Muscle layer of duodenum (tissue), 2 donors: Measurements from ENCODE around the gene PTEN.
A peak's percentile ranks its signal among the peaks of the same experiment; 100 is the strongest.
"Not testable (repeated sequence)": the region's sequence is repeated elsewhere in the genome, so short reads cannot be mapped to it uniquely, and the experiment has no call there.

ENCODE experiments used
- H3K27ac ChIP-seq: one replicate; pipeline ENCODE4 v1.7.0; 2013; ENCODE audit warnings: mild to moderate bottlenecking, low read length
- H3K27me3 ChIP-seq: one replicate; pipeline ENCODE4 v1.7.0; 2013; ENCODE audit warnings: low read depth, mild to moderate bottlenecking, control low read depth, low read length
- H3K36me3 ChIP-seq, 2 donors: one replicate each; pipeline ENCODE4 v1.7.0; 2013; ENCODE audit warnings: low read length in 2 of 2, control low read depth in 1 of 2, mild to moderate bottlenecking in 1 of 2; ENCODE audit not compliant: insufficient read depth in 2 of 2, control insufficient read depth in 1 of 2
- H3K4me1 ChIP-seq, 2 donors: one replicate each; pipeline ENCODE4 v1.7.0; 2013; ENCODE audit warnings: low read length in 2 of 2, mild to moderate bottlenecking in 2 of 2, control low read depth in 1 of 2, moderate library complexity in 1 of 2; ENCODE audit not compliant: insufficient read depth in 2 of 2, control insufficient read depth in 1 of 2
- H3K4me3 ChIP-seq, 2 donors: one replicate each; pipeline ENCODE4 v1.7.0; 2013; ENCODE audit warnings: low read length in 2 of 2, low read depth in 1 of 2, mild to moderate bottlenecking in 1 of 2
- H3K9me3 ChIP-seq, 2 donors: one replicate each; pipeline ENCODE4 v1.7.0; 2013; ENCODE audit warnings: low read length in 2 of 2, control low read depth in 1 of 2, mild to moderate bottlenecking in 1 of 2; ENCODE audit not compliant: control insufficient read depth in 1 of 2
- donor health status: healthy.

The PTEN gene

DNA sequence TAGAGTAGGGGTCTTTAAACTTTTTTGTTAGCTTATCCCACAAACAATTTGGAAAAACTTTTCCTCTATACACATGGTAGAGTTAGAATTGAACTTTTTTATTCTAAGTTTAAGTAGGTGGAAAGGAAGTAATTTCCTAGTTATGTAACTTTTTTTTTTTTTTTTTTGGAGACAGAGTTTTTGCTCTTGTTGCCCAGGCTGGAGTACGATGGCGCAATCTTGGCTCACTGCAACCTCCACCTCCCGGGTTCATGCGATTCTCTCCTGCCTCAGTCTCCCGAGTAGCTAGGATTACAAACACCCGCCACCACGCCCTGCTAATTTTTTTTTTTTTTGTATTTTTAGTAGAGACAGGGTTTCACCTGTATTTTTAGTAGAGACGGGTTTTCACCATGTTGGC, 16.7 kb upstream of the PTEN start:
- H3K36me3 ChIP-seq, H3K27ac ChIP-seq: not testable (repeated sequence)

DNA sequence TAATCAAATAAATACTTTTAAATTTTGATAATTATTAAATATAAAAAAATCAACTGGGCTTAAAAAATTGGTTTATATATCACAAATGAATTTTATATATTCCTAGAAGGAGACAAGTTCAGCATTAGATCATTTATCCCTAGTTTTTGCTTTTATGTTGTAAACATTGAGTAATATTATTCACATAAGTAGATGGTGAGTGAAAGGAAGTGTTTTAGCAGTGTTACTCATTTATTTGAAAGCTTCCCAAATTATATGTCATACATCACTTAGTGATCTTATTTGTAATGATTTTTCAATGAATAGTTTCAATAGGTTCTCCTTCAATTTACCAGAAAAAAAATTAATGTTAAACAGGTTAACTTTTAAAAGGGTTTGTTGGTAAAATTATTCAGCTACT, 15.9 kb upstream of the PTEN start:
- Histone ChIP-seq H3K27ac (no peak overlapping the region), H3K4me3 (no peak overlapping the region), H3K27me3 (no peaks in the 10 kb centered on the region), H3K9me3 (no peaks in the 10 kb centered on the region), H3K4me1 (peaks cover 4 to 5% of the 10 kb centered on the region in 2 donors), H3K36me3 (no peaks in the 10 kb centered on the region)

More for the DNA sequence above, 16.7 kb upstream of the PTEN start:
- not testable (repeated sequence) for H3K4me3 ChIP-seq, H3K9me3 ChIP-seq, H3K4me1 ChIP-seq, H3K27me3 ChIP-seq

DNA sequence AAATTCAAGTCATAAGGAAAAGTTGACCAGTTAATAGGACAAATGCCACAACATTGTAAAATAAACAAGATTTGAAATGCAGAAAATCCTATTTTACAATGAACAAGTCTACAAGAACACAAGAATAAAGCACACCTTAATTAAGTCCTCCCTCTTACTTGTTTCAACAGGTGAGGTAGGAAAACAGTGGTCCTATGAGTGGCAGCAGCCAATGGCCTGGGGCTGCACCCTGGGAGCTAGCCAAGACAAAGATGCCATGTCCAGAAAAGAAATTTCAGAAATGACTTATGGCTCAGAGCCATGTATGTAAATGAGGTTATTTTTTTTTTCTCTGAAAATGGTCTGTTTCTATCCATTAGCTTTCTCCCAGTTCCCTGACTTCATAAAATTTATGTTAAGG, 14.4 kb upstream of the PTEN start:
- H3K27me3 ChIP-seq, result no peaks in the 10 kb centered on the region
- H3K4me1 ChIP-seq, result peaks cover 4 to 5% of the 10 kb centered on the region in 2 donors
- no peaks in the 10 kb centered on the region for H3K9me3 ChIP-seq
- no peak overlapping the region for H3K27ac ChIP-seq
- H3K4me3 ChIP-seq, result no peak overlapping the region
- no peaks in the 10 kb centered on the region for H3K36me3 ChIP-seq

DNA sequence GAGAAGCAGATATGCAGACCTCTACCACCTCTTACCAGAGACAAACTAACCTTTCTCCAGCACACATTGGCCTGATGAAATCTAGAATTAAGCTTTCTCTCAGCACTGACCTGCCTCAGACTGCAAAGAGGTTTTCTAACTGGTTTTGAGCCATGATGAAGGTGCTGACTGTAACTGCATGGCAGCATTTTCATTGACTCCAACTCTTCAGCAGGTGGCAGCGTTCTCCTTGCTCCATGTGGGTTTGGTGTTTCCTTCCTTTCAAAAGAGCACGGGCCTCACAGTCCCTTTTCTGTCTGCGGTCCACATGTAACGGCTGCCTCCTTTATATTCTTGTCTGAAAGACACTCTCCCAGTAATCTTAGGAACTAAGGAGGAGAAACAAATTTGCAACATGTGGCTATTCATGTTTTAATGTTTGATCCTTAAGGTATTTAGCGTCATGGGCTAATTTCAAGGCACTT, 12.7 kb upstream of the PTEN start:
- Histone ChIP-seq H3K4me1 (peaks cover 4 to 5% of the 10 kb centered on the region in 2 donors), H3K4me3 (no peak overlapping the region), H3K27me3 (no peaks in the 10 kb centered on the region), H3K36me3 (no peaks in the 10 kb centered on the region), H3K9me3 (no peaks in the 10 kb centered on the region), H3K27ac (no peak overlapping the region)

DNA sequence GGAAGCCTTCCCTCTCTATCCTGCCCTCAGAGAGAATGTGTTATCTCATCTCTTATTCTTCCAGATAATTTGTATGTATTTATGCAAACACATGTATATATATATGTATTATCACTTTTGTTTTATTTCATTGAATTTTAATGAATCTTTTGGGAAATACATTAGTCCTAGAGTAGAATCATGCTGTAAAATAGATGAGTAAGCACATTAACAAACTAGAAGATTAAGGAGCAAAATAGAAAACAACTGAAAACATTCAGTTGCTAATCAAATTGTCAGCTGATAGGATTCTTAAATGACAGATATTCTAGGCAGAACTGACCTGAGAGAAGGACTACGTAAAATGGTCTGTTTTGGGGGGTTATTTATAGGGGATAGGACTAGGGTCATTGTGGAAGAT, 11.3 kb upstream of the PTEN start:
- Histone ChIP-seq H3K9me3 (no peaks in the 10 kb centered on the region), H3K4me1 (peaks cover 4 to 5% of the 10 kb centered on the region in 2 donors), H3K4me3 (no peak overlapping the region), H3K27ac (no peak overlapping the region), H3K27me3 (no peaks in the 10 kb centered on the region), H3K36me3 (no peaks in the 10 kb centered on the region)

DNA sequence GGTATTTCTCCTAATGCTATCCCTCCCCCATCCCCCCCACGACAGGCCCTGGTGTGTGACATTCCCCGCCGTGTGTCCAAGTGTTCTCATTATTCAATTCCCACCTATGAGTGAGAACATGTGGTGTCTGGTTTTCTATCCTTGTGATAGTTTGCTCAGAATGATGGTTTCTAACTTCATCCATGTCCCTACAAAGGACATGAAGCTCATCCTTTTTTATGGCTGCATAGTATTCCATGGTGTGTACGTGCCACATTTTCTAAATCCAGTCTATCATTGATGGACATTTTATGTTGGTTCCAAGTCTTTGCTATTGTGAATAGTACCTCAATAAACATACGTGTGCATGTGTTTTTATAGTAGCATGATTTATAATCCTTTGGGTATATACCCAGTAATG, 8.2 kb upstream of the PTEN start:
- H3K27me3 ChIP-seq, H3K9me3 ChIP-seq, H3K4me3 ChIP-seq, H3K36me3 ChIP-seq, H3K4me1 ChIP-seq, H3K27ac ChIP-seq: not testable (repeated sequence)

DNA sequence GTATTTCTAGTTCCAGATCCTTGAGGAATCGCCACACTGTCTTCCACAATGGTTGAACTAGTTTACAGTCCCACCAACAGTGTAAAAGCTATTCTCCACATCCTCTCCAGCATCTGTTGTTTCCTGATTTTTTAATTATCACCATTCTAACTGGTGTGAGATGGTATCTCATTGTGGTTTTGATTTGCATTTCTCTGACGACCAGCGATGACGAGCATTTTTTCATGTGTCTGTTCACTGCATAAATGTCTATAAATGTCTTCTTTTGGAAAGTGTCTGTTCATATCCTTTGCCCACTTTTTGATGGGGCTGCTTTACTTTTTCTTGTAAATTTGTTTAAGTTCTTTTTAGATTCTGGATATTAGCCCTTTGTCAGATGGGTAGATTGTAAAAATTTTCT, 7.8 kb upstream of the PTEN start:
- not testable (repeated sequence) for H3K9me3 ChIP-seq, H3K27me3 ChIP-seq, H3K36me3 ChIP-seq, H3K27ac ChIP-seq, H3K4me3 ChIP-seq, H3K4me1 ChIP-seq

DNA sequence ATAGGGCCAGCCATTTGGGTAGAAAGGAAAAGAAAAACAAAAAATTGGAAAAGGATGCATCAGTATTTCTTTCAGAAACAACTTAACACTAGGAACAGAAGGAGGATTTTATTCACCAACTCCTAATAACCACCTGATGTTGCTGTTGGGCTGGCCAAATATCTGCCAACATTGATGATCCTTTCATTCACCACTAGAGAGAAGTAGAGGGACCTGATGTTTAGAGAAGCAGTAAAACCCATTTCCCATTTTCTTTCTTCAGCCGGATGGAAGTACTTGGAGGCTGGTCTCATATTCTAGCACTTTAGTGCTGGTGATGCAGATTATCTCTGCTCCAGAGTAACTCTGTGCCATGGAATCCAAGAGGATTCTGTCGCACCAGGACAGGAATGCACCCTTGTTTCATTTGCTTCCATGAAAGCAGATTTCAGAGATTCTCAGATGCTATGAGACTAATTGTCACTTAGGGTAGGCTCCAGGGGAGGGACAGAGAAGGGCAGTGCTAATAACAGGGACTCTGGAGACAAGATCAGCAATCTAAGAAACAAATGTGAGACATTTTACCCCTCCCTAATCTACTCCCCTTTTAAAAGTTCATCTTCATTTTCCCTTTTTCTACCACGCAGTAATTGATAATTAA, 3.1 kb upstream of the PTEN start:
- Histone ChIP-seq H3K27ac (no peak overlapping the region), H3K36me3 (no peaks in the 10 kb centered on the region), H3K4me3 (no peak overlapping the region), H3K9me3 (no peaks in the 10 kb centered on the region), H3K27me3 (no peaks in the 10 kb centered on the region), H3K4me1 (no peaks in the 10 kb centered on the region)

DNA sequence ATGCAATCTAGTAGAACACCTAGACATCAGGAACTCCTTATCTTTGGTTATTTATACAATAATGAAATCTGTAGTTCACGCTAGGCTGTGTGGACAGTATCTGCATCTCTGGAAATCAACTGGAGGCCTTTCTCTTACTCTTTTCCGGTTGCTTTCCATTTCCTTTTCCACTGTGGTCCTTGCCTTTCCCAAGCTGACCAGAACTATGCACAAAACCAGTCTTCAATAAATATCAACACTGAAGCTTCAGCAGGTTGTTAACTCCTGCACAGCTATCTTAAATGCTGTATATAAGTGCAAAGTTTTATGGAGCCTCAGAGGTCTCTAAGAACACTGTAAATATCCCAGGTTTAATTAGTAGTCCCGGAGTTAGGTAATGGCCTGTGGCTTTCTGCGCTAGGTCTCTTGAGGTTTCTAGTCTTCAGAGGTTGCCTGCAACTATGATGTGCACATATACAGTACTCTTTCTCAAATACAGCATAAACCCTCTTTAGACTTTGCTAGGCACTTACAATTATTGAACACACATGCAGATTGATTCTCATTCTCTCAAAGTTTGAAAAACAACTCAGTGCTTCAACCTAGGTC, 2.5 kb upstream of the PTEN start:
- Histone ChIP-seq H3K4me3 (peak overlapping the region; percentile 98 to 99), H3K27ac (no peak overlapping the region), H3K27me3 (no peaks in the 10 kb centered on the region)

DNA sequence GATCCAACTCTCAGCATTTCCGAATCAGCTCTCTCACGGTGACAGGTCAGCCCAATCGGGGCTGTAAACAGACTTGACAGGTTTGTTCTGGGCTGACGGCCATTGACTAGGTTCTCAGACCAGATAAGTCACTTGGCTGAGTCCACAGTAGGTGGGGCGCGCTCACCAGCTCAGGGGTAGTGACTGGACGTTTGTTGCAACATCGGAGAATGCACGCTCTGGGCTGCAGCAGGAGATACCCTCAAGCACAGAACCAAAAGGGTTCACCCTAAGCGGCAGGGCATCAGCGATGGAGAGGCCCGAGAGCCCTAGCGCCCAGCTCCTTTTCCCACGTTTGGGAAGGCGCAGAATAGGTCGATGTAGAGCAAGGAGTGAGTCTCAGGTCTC, 1.9 kb upstream of the PTEN start:
- Histone ChIP-seq H3K4me3 (peak overlapping the region; percentile 98 to 99), H3K27me3 (no peaks in the 10 kb centered on the region), H3K36me3 (no peaks in the 10 kb centered on the region), H3K27ac (peak overlapping the region; percentile 93), H3K4me1 (no peaks in the 10 kb centered on the region), H3K9me3 (no peaks in the 10 kb centered on the region)

More for the DNA sequence above, 2.5 kb upstream of the PTEN start:
- no peaks in the 10 kb centered on the region for H3K4me1 ChIP-seq
- H3K9me3 ChIP-seq, result no peaks in the 10 kb centered on the region
- no peaks in the 10 kb centered on the region for H3K36me3 ChIP-seq

DNA sequence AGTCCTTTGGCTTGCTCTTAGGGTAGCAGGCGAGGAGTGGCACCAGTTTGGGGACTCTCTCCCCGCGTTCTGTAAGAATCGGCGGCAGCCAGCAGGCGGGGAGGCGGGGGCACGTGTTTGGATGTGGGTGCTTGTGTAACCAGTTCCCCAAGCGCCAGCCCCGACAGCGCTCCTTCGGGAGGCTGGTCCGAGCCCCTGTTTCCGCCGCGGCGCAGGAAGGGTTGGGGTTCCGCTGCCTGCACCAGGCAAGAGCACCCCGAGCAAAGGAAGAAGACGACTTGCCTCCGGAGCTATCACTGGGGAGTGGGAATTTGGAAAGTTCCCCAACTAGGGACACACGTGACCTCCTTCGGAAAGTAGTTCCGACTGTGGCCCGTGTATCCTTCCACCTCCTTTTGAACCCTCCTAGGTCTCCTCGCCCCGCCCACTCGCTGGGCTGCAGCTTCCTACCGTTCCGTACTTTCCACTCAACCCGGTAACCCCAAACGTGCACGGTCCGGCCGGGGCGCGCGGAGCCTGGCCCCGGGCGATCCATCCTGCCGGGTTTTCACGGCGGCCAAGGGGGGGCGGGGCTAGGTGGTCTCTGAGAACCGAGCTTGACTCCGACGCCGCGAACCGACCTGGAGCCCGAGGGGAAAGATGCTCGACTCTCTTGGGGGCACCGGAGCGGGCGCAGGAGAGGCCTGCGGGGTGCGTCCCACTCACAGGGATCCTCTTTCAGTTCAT, 1.3 kb upstream of the PTEN start:
- no peaks in the 10 kb centered on the region for H3K36me3 ChIP-seq
- H3K27ac ChIP-seq, result peak overlapping the region; percentile 93
- no peaks in the 10 kb centered on the region for H3K9me3 ChIP-seq
- no peaks in the 10 kb centered on the region for H3K27me3 ChIP-seq
- H3K4me3 ChIP-seq, result peak overlapping the region; percentile 98 to 99
- H3K4me1 ChIP-seq, result no peaks in the 10 kb centered on the region
